ENCODE data around the gene TMIE.

- no peak for TF ChIP-seq CTCF (conservative IDR thresholded peaks at IDR 0.05)
- TF ChIP-seq EZH2 (IDR thresholded peaks at IDR 0.05; ENCODE audit: low read depth) = no peak
These were observed 38.2 kb upstream of the TMIE start for GRCh38 chr3:46662771-46663551.

Measured in PC-9 (cell line).